Lower leg skin (tissue), 4 donors: Measurements from ENCODE around the gene KLHL10. TPM values are rescaled to one million over a fixed set of nuclear protein-coding genes. Genes with fewer than 3 reads are reported as not detected.

Experiments
- DNase-seq, 2 donors: peaks; one replicate each; pipeline ENCODE4 v3.0.0-alpha.2; 2019; ENCODE audit warnings: low spot score in 2 of 2
- H3K4me3 ChIP-seq: fragments of 200-600 bp; sonication (generic); 2 replicates; pipeline ENCODE4 v1.5.1; 2017; ENCODE audit warnings: mild to moderate bottlenecking, low read depth; ENCODE audit not compliant: poor library complexity, severe bottlenecking
- CTCF ChIP-seq, 3 donors: fragments of 450-650 bp; IDR thresholded peaks; one replicate each; pipeline ENCODE4 v1.5.1; 2016; ENCODE audit warnings: antibody characterized with exemption in 3 of 3, mild to moderate bottlenecking in 3 of 3, moderate library complexity in 2 of 3
- POLR2A ChIP-seq, 2 donors: fragments of 450-650 bp; IDR thresholded peaks; one replicate each; pipeline ENCODE4 v1.6.1; 2016 to 2017; ENCODE audit warnings: antibody characterized with exemption in 2 of 2, mild to moderate bottlenecking in 1 of 2, moderate library complexity in 1 of 2
- WGBS, 2 donors: methylation state at CpG; one replicate each; pipeline ENCODE4 v1.1.5; 2018; 5-methylcytosine and 5-hydroxymethylcytosine counted together
- intact Hi-C: fragments of 100-400 bp; cut with DNase I; formaldehyde crosslinking; loops from one replicate; pipeline ENCODE4 v1.15.0; 2023; ENCODE audit warnings: low total_unique reads
- total RNA-seq, 4 donors: library from RNA; depleted of rRNA; stranded (reverse); fragments of >200 nt; gene quantifications; one replicate each; pipeline ENCODE4 v1.1.0, GENCODE V29; 2016

The KLHL10 gene
- total RNA-seq, 4 donors from 2014 or later: not detected

- no peak for DNase-seq
- intact Hi-C loops: no loop called here
- TF ChIP-seq POLR2A (IDR thresholded peaks at IDR 0.05) (no peak), CTCF (IDR thresholded peaks at IDR 0.05) (no peak)
- H3K4me3 ChIP-seq: no peak overlapping the region
- 85 to 90% methylated on average over 3 of the region's 3 CpGs for WGBS, 2 donors
Measured at GRCh38 chr17:41797377-41797776, 40.2 kb upstream of the KLHL10 start.

- WGBS, 2 donors: 50 to 67% methylated on average over 8 of the region's 8 CpGs
- DNase-seq: no peak
- TF ChIP-seq POLR2A (IDR thresholded peaks at IDR 0.05) (no peak), CTCF (IDR thresholded peaks at IDR 0.05) (no peak)
- no peak overlapping the region for H3K4me3 ChIP-seq
- intact Hi-C loops: no loop called here
Measured at GRCh38 chr17:41799366-41799765, 38.3 kb upstream of the KLHL10 start.

- no peak for TF ChIP-seq CTCF (IDR thresholded peaks at IDR 0.05)
- no peak for TF ChIP-seq POLR2A (IDR thresholded peaks at IDR 0.05)
- intact Hi-C loops: no loop called here
- no peak overlapping the region for H3K4me3 ChIP-seq
- 18 to 23% methylated on average over 17 to 18 of the region's 18 CpGs for WGBS, 2 donors
- peak; percentile 79 to 93 for DNase-seq
Measured at GRCh38 chr17:41800601-41801373, 36.8 kb upstream of the KLHL10 start.

GRCh38 chr17:41801374-41802271 lies 36.0 kb upstream of the KLHL10 start:
- intact Hi-C loops: loop anchor here (2.0 kb wide), 1 partner anchor 65 kb away; no protein-coding TSS in a partner anchor
- peak; percentile 83 to 98 for DNase-seq
- 7 to 8% methylated on average over 13 to 14 of the region's 14 CpGs for WGBS, 2 donors
- H3K4me3 ChIP-seq: no peak overlapping the region
- TF ChIP-seq CTCF (IDR thresholded peaks at IDR 0.05): peak in 1 of 3 donors; percentile 89
- TF ChIP-seq POLR2A (IDR thresholded peaks at IDR 0.05): no peak

- TF ChIP-seq POLR2A (IDR thresholded peaks at IDR 0.05) (no peak), CTCF (IDR thresholded peaks at IDR 0.05) (no peak)
- intact Hi-C loops: loop anchor here (2.0 kb wide), 1 partner anchor 67 kb away; no protein-coding TSS in a partner anchor
- 66 to 67% methylated on average over 23 to 24 of the region's 24 CpGs for WGBS, 2 donors
- DNase-seq: no peak
- H3K4me3 ChIP-seq: no peak overlapping the region
Measured at GRCh38 chr17:41803049-41804020, 34.3 kb upstream of the KLHL10 start.
